NCI-H2081 treated with DMSO at 0.1 percent for 48 hours (cell line): ENCODE measurements around the gene ELAC2.

Source experiments
- DNase-seq: peaks from one replicate; lab custom pipeline; 2025; lab: John Stamatoyannopoulos, UW

Gene ELAC2

DNA sequence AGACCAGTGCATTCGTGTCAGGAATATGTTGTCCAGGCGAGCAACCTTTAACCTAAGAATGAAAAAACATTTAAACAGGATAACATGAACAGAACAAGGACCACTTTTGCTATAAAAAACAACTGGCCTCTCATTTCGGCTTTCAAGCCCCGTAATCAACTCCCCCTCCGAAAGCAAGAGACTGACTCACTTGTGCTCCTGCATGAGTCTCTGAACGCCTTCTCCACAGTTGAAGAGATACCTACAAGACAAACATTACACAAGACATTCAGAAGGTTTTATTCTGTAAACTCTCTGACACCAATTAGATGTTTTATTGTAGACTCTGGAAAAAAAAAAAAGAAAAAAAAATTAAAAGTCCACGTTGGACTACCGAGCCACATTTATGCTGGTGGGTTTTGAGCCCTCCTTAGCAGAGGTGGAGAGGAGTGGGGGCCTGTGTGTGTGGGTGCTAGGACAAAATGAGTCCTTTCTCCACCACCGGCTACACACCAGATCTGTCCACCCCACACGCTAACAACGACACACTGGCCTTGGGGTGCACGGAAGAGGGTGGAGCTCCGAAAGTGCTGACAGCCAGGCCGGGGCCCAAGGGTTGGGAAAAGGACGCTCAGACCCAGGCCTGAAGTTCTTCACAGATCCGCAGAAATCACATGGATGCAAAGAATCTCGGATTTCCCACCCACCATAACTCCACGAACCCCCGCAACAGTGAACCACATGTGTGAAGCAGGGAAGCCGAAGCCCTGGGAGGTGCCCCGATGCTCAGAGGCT is 759 bp downstream of the ELAC2 start:
- DNase-seq: no peak

DNA sequence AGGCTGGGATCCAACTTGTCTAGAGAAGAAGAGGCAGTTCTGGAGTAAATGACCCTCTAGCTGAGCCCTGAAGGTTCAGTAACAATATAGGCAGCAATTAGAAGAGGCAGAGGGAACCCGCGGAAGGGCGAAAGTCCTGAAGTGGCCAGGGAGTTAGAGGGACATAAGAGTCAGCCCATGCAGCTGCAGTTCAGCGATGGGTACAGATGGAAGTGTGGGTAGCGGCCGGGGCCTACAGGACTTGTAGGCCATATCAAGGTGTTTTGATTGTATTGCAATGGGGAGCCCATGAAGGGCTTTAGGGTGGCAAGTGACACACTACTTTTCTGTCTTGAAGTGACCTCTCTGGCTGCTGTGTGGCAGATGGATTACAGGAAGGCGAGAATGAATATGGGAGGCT is 3.0 kb downstream of the ELAC2 start:
- no peak for DNase-seq

DNA sequence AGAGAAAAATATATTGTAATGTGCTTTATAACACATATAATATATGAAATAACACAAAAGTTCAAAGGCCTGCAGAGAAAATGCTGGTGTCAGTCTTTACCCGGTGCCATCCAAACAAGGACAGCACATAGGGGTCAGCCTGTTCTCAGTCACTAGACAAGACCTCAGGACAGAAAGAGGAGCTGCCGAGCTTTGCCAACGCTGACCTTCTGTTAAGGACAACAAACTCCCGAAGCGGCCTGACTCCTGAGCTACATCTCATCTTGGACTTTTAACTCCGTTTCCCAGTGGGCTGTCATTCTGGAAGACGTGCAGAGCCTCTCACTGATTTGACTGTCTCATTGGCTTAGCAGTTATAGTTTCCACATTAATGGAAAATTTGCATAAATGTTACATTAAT is 6.9 kb downstream of the ELAC2 start:
- no peak for DNase-seq

DNA sequence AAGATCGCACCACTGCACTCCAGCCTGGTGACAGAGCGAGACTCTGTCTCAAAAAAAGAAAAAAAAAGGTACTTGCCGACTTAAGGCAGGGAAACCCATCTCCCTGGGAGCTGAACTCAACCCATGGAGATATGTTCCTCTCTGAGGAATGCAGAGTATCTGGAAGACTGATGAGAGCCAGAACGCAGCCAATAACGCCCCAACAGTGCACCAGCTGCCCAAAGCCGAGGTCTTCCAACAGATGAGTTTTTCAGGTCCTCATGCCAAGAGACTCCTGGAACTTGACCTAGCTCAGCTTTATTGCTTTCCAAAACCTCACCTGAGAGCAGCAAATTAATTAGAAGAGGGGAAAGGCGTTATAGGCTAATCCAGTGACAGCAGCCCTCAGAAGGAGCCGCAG is 9.4 kb downstream of the ELAC2 start:
- no peak for DNase-seq

DNA sequence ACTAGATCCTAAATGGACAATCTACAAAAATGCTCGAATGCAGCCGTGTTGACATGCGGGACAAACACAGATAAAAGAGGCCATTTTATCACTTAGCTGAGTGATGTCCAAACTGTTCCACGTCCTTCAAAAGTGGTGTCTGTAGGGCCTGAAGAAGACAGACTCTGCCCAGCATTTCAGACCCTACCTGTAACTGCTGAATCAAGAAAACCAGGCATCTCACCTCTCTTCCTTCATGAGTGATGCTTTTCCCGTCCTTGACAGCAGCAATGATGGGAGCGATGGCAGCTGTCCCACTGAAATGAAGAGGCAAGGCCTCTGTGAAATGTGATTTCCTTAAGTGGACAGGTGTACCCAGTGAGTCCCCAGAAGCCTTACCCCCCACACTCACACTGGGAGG is 12.3 kb downstream of the ELAC2 start:
- DNase-seq: no peak

DNA sequence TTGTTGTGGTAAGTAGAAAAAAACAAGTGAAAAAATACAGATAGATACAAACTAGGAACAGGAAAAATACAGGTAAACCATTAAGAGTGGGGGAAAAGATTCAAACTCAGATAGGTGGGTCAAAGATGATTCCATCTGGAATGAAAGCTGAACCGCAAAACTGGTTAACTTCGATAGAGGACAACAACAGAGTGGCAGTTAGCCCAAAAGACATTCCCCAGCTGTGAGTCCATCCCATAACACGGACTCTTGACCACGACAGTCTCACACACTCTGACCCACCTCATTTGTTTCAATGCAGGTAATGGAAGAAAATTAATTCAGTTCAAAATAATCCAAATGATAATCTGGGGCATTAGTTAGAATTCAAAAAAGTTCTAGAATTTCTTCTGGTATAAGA is 13.5 kb downstream of the ELAC2 start:
- DNase-seq: no peak

DNA sequence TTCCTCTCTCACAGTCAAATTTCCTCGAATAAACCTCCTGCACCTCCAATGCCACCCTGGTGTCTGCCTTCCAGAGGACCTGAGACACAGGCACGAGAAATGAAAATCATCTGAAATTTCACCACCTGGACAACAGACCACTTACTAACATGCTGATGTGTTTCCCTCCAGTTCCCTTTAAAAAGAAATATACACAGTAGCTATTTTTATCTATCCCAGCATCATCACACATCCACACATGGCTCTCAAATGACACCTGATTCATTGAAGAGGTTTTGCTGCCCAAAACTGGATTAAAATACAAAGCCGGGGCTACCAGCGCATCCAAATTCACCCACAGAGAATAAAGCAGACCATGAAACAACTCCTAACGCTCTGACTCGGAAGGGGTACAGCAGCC is 13.9 kb downstream of the ELAC2 start:
- no peak for DNase-seq

DNA sequence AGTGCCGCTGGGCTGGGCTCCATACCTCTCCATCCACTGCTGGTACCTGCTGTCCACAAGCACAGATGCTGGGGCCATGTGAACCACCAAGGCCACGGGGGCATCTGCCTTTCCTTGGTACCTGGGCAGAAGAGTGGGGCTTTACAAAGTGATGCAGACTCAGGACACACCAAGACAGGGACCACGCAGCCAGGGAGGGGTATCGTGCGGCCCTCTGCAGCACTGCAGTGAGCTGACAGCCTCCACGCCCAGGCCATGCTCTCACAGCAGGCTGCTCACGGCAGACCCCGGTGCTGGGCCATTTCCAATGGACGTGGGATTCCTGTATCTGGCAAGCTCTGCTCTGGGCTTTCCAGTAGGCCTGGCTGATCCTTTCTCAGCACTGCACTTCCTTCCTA is 14.4 kb downstream of the ELAC2 start:
- DNase-seq: no peak

DNA sequence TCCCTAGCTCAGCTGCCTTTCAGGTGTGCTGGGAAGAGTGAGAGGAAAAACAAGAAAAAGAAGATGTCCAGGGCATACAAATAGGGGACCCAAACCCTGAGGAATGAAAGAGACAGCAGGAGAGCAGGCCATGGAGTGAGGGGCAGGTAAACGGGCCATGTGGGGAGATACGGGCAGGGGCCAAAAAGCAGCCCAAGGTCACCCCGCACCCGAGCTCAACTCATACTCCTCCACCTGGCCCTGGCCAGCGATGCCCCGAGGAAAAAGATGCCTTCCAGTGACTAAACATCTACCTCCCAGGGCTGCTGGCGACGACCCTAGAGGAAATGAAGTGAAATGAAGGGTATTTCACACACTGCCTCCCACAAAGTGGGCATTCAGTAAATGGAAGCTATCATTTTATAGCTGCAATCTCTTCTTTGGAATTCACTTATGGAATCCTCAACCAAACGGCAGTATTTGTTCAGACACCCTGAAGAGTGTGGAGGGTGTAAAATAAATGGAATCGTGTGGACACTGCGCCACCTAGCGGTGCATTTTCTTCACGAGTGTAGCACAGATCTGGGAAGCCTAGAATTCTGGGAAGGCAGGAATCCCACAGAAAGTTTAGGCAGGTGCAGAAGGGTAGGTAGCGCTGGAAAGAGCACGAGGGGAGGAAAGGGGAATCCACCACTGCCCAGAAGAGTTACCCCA is 14.9 kb downstream of the ELAC2 start:
- no peak for DNase-seq

DNA sequence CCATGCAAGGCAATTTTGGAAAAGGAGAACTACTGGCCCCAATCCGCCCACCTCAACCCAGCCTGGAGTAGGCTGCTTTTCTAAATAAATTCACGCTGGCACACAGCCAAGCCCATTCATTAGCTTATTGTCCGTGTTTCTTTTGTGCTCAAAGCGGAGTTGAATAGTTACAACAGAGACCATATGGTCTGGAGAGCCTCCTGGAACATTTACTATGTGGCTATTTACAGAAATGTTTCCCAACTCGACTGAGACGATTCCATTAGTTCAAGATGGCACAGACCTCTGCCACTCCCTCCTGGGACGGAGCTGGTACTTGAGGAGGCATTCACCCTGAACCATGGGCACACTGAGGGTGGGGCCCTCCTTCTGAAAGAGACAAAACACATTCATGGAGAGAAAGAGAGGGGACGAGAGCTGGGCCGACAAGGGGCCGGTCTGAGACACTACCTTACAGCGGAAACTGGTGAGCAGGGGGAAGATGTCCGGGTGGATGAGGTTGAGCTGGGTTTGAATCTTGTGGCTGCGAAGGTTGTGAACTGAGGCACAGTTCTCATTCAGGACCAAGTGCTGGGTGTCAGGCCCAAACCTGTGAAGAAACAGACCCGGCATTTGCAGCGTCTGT is 15.7 kb downstream of the ELAC2 start:
- no peak for DNase-seq

DNA sequence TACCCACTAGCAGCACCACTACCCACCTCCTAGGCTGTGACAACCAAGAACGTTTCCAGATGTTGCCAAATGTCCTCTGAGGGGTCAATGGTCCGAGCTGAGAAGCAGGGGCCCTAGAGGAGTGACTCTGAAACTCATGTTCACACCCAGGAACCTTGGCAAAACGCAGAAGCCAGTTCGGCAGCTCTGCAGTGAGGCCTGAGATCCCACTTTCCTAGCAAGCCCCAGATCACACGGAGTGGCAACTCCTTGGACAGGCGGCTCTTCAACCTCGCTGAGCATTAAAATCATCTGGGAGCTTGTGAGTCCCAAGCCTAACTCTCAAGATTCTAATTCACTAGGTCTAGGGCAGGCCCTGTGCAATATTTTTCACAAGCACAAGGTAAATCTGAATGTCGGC is 17.3 kb downstream of the ELAC2 start:
- no peak for DNase-seq

DNA sequence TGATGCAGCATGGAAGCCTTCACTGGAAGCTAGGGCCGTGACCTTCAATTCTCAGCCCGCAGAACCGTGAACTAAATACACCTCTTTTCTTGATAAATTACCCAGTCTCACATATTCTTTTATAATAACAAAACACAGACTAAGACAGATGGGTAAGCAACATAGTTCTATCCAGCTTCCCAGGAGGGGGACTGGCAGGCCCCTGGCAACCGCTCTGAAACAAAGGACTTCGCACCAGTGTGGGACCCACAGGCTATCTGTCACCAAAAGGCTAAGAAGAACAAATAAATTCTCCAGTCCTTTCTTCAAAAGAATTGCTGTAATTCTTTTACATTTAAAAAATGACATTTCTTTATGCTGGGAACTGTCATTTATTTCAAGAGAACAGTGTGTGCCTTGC is 19.0 kb downstream of the ELAC2 start:
- DNase-seq: no peak

DNA sequence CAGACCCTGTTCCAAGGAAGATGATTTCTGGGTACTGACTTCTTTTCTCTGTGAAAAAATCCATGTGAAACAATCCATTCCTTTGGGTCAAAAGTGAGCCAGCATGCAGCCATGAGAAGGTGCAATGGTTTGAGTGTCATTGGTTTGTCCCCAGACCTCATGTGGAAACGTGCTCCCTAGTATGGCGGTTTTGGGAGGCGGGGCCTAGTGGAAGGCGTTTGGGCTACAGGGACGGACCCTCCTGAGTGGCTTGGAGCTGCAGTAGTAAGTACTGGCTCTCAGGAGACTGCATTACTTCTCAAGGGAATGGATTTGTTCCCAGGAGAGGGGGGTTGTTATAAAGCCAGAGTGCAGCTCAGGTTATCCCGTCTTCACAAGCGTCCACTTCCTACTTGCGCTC is 19.4 kb downstream of the ELAC2 start:
- no peak for DNase-seq

DNA sequence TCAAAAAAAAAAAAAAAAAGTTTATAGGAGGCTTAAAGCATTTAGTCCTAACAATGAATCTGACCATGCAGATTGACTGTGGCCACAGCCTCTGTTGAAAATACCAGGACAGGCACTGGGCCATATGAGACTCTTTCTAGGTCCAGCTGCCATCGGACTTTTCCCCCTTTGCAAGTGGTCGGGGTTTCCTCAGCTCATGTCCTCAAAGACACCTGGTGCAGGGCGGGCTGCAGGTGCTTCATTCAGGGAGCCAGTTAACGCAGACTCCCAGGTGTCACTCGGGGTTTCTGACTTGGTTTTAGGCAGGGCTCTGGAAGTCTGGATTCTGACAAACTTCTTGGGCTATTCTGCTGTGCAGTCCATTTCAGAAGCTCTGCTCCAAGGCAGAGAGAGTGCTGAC is 20.9 kb downstream of the ELAC2 start:
- DNase-seq: no peak

DNA sequence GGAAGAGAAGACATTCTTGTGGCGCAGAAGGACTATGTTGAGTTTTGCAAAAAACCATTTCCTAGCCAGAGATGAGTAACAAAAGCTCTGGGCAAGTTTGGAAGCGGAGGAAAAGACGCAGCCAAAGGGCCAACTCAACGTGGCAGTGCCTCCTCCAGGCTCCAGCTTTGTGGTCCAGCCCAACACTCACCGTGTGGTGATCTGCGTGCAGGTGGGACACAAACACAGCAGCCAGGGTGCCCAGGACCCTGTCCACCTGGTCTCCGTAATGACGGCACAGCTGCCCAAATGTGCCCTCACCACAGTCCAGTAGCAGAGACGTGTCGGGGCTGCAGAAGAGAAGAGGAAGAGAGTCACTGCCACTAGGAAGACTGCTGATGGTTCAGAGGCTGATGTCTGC is 21.5 kb downstream of the ELAC2 start:
- DNase-seq: no peak

DNA sequence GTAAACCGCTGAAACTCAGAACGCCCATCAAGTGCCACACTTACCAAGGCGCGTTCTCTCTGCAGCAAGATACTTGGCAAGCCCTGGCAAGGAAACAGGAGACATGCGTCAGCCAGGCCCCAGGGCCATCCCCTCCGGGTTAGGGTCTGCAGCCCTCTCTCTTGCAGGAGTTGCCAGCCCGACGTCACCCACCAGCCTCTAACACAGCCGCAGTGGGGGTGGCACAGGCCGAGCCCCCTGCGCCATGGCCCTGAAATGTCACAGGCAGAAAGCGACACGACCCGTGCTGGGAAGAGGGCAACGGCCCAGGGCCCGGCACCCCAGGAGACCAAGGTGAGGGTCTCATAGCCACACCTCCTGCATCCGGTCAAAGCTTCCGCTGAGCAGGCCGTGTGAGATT is 21.9 kb downstream of the ELAC2 start:
- DNase-seq: no peak

DNA sequence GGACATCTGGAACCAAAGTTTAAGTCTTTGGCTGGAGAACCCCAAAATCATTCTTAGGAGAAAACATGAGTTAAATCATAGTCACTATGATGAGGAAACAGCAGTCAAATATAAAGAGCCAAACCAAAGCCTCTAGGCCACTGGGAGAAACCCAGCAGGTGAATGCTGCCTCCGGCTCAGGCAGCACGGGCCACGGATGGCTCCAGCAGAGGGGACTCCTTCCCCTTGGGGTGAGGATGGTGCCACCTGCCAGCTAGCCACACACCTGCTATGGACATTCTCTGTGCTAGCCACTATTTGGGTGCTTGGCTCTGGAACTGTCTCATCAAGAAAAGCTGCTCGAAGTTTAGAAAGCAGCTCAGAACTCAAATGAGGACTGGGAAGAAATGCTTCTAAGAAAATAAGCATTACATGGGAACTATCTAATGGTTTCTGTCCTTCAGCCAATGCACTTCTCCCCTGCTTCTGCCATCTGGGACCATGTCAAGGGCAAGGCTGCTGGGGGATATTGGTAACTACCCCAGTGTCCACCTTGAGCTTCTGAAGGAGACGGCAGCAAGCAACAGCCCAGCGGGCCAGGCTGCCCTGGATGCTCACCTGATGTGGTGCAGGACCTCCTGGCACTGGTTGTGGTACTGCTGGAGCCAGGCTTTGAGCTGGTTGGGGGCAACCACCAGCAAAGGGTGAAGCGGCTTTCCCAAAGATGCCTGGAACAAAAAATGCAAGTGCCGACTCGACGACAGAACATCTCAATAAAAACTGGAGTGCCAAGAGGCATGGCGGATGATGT is 22.5 kb downstream of the ELAC2 start:
- DNase-seq: no peak

DNA sequence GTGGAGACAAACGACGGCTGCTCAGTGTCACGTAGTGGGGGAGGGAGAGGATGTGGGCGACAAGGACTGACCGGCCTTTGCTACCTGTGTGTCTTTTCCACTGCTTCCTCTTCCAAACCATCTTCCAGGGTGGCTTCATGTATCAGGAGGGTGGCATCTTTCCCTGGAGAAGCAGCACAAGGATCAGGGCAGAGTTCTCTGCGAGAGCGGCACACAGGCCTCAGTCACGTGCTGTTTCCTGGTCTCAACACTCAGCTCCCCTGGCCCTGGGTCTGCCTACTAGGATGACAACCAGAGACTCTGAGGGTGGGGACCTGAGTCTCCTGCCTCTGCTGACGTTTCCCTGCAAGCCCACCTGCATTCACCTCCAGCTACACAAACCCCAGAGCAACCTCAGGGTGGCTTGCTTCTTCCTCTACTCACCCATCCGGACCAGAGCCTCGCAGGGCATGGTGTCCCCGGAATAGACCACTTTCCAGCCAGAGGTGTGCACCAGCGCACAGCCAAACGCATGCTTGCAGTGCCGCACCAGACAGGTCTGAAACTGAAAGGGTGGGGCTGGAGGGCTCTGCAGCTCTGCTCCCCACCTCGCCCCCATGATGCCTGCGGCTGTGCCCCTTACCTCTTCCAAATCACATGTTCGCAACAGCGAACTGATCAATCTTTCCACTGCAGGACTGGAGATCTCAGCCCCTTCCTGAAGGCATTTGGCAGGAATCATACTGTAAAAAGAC is 23.3 kb downstream of the ELAC2 start:
- DNase-seq: no peak

DNA sequence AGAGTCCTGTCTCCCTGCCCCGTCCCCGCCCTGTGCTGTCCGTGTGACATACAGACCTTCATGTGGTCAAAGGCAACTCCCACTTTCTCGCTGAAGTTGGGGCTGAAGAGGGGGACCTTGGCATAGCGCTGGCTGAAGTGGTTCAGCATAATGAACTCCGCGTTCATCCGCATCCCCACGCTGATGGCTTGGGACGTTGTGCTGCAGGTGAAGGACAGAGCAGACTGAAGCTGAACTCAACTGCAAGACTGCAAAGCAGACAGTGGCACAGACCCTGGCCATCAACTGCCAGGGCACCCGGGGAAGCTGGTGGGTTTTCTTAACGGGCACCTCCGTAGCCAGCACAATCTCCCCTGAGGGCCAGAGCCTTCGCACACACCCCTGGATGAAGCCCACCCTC is 24.2 kb downstream of the ELAC2 start:
- DNase-seq: no peak

DNA sequence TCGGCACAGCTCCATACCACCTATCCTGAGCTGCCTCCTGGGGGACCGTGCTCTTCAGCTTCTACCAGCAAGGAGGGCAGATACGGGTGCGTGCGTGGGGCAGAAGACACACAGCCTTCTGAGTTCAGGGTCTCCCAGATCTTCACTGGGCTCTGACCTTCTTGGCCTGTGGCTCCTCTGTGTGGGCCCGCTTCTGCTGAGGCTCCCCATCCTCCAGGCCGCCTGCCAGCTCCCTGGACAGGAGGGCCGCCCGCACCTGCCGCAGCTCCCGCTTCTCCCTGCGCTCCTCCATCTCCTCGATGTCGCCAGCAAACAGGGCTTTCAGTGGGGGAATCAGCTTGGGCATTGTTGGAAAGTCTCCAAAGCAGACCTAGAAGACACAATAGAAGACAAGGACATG is 25.2 kb downstream of the ELAC2 start:
- DNase-seq: no peak

DNA sequence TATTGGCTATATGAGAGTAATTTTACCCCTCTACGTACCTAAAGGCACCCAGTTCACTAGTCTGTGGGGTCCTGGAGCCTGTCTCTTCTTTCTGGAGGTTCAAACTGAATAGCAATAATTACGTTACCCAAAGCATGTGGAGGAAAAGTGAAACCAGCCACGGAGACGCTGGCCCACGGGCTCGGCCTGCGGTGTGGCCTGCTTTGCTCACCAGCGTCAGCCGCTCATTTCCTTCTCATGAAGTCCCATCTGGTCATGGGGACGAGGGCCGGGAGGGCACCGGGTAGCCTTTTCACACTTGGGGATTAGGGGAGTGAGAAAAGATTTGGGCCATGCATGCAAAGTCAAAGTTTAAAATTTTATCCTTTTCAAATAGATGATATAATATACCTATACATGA is 26.9 kb downstream of the ELAC2 start:
- no peak for DNase-seq
